IMR-90 (cell line): ENCODE data around the gene SPAG4. TPM values are rescaled to one million over a fixed set of nuclear protein-coding genes. Genes with fewer than 3 reads are reported as not detected.
A peak's percentile ranks its signal among the peaks of the same experiment; 100 is the strongest.

Source experiments
- ATAC-seq: fragments of 200-7000 bp; cut with Tn5 transposase; 2 replicates; pipeline ENCODE4 v1.9.1; 2020; ENCODE audit warnings: low read depth, mild to moderate bottlenecking, moderate library complexity
- BruUV-seq: library from RNA; stranded (reverse); fragments of 400-500 nt; replicated peaks from 2 replicates; lab custom pipeline; 2021; lab: Mats Ljungman, UMichigan
- CTCF ChIA-PET: fragments of 300-600 bp; formaldehyde crosslinking; extraction: SDS; loops from one replicate; lab custom pipeline; 2021; ENCODE audit warnings: antibody characterized with exemption; lab: Yijun Ruan, JAX
- POLR2A ChIA-PET: fragments of 300-600 bp; sonication (Branson Sonifier 250); formaldehyde crosslinking; loops from one replicate; lab custom pipeline; 2022; ENCODE audit warnings: antibody characterized with exemption; ENCODE audit not compliant: unreplicated experiment; lab: Charles Lee
- DNase-seq: peaks from one replicate; pipeline ENCODE4 v3.0.0; 2013
- H2AFZ ChIP-seq: replicated peaks from 2 replicates; pipeline ENCODE3; 2013; ENCODE audit warnings: low read length, mild to moderate bottlenecking; ENCODE audit not compliant: poor library complexity
- H2AK5ac ChIP-seq: 2 replicates; pipeline ENCODE4 v1.6.1; 2013; ENCODE audit warnings: low read depth, low read length, inconsistent platforms
- H2AK9ac ChIP-seq: replicated peaks from 2 replicates; pipeline ENCODE3; 2013; ENCODE audit warnings: mild to moderate bottlenecking, low read depth, low read length, moderate library complexity; ENCODE audit not compliant: poor library complexity
- H2BK120ac ChIP-seq: 2 replicates; pipeline ENCODE4 v1.6.1; 2013; ENCODE audit warnings: low read depth, low read length, inconsistent platforms
- H2BK15ac ChIP-seq: 3 replicates; pipeline ENCODE4 v1.6.1; 2013; ENCODE audit warnings: low read depth, low read length, inconsistent platforms
- H2BK20ac ChIP-seq: 2 replicates; pipeline ENCODE4 v1.6.1; 2013; ENCODE audit warnings: low read depth, mild to moderate bottlenecking, inconsistent platforms, low read length, moderate library complexity
- H2BK5ac ChIP-seq: 2 replicates; pipeline ENCODE4 v1.6.1; 2013; ENCODE audit warnings: mild to moderate bottlenecking, low read depth, low read length, inconsistent platforms; ENCODE audit not compliant: poor library complexity, severe bottlenecking
- H3K14ac ChIP-seq: replicated peaks from 2 replicates; pipeline ENCODE4 v1.6.1; 2013; ENCODE audit warnings: low read depth, low read length, inconsistent platforms
- H3K18ac ChIP-seq: 2 replicates; pipeline ENCODE4 v1.6.1; 2013; ENCODE audit warnings: low read depth, low read length, control low read depth
- H3K23ac ChIP-seq: 2 replicates; pipeline ENCODE4 v1.6.1; 2013; ENCODE audit warnings: low read depth, low read length, inconsistent platforms
- H3K27ac ChIP-seq: 2 replicates; pipeline ENCODE4 v1.5.1; 2013; ENCODE audit warnings: mild to moderate bottlenecking, control low read depth, low read length; ENCODE audit not compliant: insufficient read depth
- H3K27me3 ChIP-seq: 2 replicates; pipeline ENCODE4 v1.6.1; 2013; ENCODE audit warnings: low read length; ENCODE audit not compliant: control insufficient read depth, insufficient read depth
- H3K36me3 ChIP-seq: 2 replicates; pipeline ENCODE4 v1.6.1; 2013; ENCODE audit warnings: low read length, mixed read lengths; ENCODE audit not compliant: control insufficient read depth, insufficient read depth
- H3K4ac ChIP-seq: 2 replicates; pipeline ENCODE4 v1.6.1; 2013; ENCODE audit warnings: low read depth, low read length, inconsistent platforms
- H3K4me1 ChIP-seq: 2 replicates; pipeline ENCODE4 v1.6.1; 2013; ENCODE audit warnings: low read length, mixed read lengths; ENCODE audit not compliant: control insufficient read depth, insufficient read depth
- H3K4me2 ChIP-seq: 2 replicates; pipeline ENCODE4 v1.6.1; 2013; ENCODE audit warnings: low read depth, mild to moderate bottlenecking, control low read depth, low read length, moderate library complexity
- H3K4me3 ChIP-seq: 2 replicates; pipeline ENCODE4 v1.5.1; 2013; ENCODE audit warnings: low read depth, mild to moderate bottlenecking, control low read depth, low read length, moderate library complexity; ENCODE audit not compliant: insufficient read depth
- H3K56ac ChIP-seq: 2 replicates; pipeline ENCODE4 v1.6.1; 2013; ENCODE audit warnings: low read length, inconsistent platforms; ENCODE audit not compliant: insufficient read depth; ENCODE audit errors: extremely low read depth
- H3K79me1 ChIP-seq, 2 experiments: 2 replicates each; pipeline ENCODE4 v1.6.1; 2013; ENCODE audit warnings: low read length in 2 of 2, inconsistent platforms in 1 of 2, low read depth in 1 of 2
- H3K9ac ChIP-seq: 2 replicates; pipeline ENCODE4 v1.6.1; 2013; ENCODE audit warnings: low read depth, low read length, control low read depth
- H3K9me1 ChIP-seq: 2 replicates; pipeline ENCODE4 v1.6.1; 2013; ENCODE audit warnings: low read length, inconsistent platforms; ENCODE audit not compliant: insufficient read depth
- H3K9me3 ChIP-seq: 2 replicates; pipeline ENCODE4 v1.6.1; 2013; ENCODE audit warnings: low read length; ENCODE audit not compliant: control insufficient read depth, insufficient read depth
- H4K20me1 ChIP-seq: 2 replicates; pipeline ENCODE4 v1.6.1; 2013; ENCODE audit warnings: low read length, inconsistent platforms; ENCODE audit not compliant: insufficient read depth
- H4K5ac ChIP-seq: 2 replicates; pipeline ENCODE4 v1.6.1; 2013; ENCODE audit warnings: mild to moderate bottlenecking, low read depth, low read length, control low read depth
- H4K8ac ChIP-seq, 2 experiments: 2 replicates each; pipeline ENCODE4 v1.6.1; 2013; ENCODE audit warnings: low read depth in 2 of 2, low read length in 2 of 2, control low read depth in 1 of 2, inconsistent platforms in 1 of 2
- H4K91ac ChIP-seq: 2 replicates; pipeline ENCODE4 v1.6.1; 2013; ENCODE audit warnings: low read depth, low read length, inconsistent platforms; ENCODE audit not compliant: insufficient read depth
- CEBPB ChIP-seq: IDR thresholded peaks from 2 replicates; pipeline ENCODE4 v1.6.1; 2012; ENCODE audit warnings: low read depth, low read length, improper control_type of control experiment
- FOS ChIP-seq: fragments of 150-350 bp; IDR thresholded peaks from 2 replicates; pipeline ENCODE4 v1.6.1; 2016; ENCODE audit warnings: low read depth, low read length
- MAZ ChIP-seq: IDR thresholded peaks from 2 replicates; pipeline ENCODE4 v1.6.1; 2012; ENCODE audit warnings: low read depth, mild to moderate bottlenecking, low read length, improper control_type of control experiment, moderate library complexity, borderline replicate concordance
- POLR2A ChIP-seq: IDR thresholded peaks from 2 replicates; pipeline ENCODE4 v1.6.1; 2012; ENCODE audit warnings: mild to moderate bottlenecking, low read depth, low read length
- RAD21 ChIP-seq: IDR thresholded peaks from 2 replicates; pipeline ENCODE4 v1.6.1; 2012; ENCODE audit warnings: low read length, improper control_type of control experiment
- RCOR1 ChIP-seq: IDR thresholded peaks from 2 replicates; pipeline ENCODE4 v1.6.1; 2012; ENCODE audit warnings: mild to moderate bottlenecking, low read length, improper control_type of control experiment; ENCODE audit not compliant: insufficient replicate concordance
- WGBS, 2 experiments: methylation state at CpG; one replicate each; pipeline versions ENCODE4 v1.1.5 to v1.1.7; 2013; ENCODE audit warnings: missing lambda C conversion rate in 2 of 2; ENCODE audit not compliant: insufficient read length in 1 of 2; ENCODE audit errors: extremely low coverage in 2 of 2; 5-methylcytosine and 5-hydroxymethylcytosine counted together
- dilution Hi-C: fragments of 300-500 bp; cut with HindIII; formaldehyde crosslinking; loops from one replicate; pipeline ENCODE4 v1.14.3; 2018; ENCODE audit warnings: low sequenced_read_pairs; ENCODE audit not compliant: unreplicated experiment
- in situ Hi-C: fragments of 300-500 bp; cut with MboI; formaldehyde crosslinking; loops from 3 replicates; pipeline ENCODE4 v1.14.3; 2019; ENCODE audit warnings: low sequenced_read_pairs, inconsistent platforms, mixed read lengths
- intact Hi-C: fragments of 100-400 bp; cut with micrococcal nuclease; formaldehyde crosslinking; loops from 2 replicates; pipeline ENCODE4 v1.10.0; 2022
- polyA plus RNA-seq, 3 experiments: library from polyadenylated mRNA; depleted of rRNA; stranded (reverse); fragments of >200 nt; gene quantifications; 2 replicates each; pipeline ENCODE4 v1.2.3, GENCODE V29; 2012; ENCODE audit warnings: low replicate concordance in 1 of 3
- total RNA-seq: library from RNA; depleted of rRNA; stranded (reverse); fragments of >200 nt; gene quantifications from 2 replicates; pipeline ENCODE4 v1.2.3, GENCODE V29; 2012
- TF ChIP-seq, protein P1 (sequence below): conservative IDR thresholded peaks from 2 replicates; pipeline ENCODE4 v1.5.1; 2012; ENCODE audit warnings: mild to moderate bottlenecking, low read depth, low read length, improper control_type of control experiment
- TF ChIP-seq, protein P2 (sequence below): fragments of 150-350 bp; IDR thresholded peaks from 2 replicates; pipeline ENCODE4 v1.6.1; 2016; ENCODE audit warnings: low read depth, mild to moderate bottlenecking, low read length, moderate library complexity, borderline replicate concordance

Gene SPAG4
- total and polyA plus RNA-seq, 2 of the 4 experiments (the other 2 are of a cell fraction): 1.8 to 5.5 TPM

DNA sequence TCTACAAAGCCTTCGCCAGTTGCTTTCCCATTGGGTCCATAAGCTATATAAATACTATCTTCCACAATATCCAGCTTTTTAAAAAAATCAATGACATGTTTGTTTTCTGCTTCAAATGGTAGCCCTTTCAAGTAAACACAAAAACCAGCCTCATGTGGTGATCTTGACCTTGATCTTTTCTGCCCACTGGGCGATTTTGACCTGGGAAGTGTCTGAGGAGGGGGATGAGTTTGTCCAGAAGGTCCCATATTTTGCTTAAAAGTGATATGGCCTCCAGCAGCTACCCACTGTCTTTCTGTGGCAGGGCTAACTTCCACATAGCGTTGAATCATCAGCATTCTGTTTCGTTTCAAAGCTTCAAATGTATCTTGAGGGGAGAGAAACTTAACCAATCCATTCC lies 38.3 kb downstream of the SPAG4 start:
- Histone ChIP-seq H3K79me1 (peaks cover 25 to 69% of the 10 kb centered on the region in 2 experiments), H4K91ac (no peak overlapping the region), H2BK5ac (no peak overlapping the region), H2BK20ac (no peak overlapping the region), H3K18ac (no peak overlapping the region), H3K9ac (no peak overlapping the region), H2BK15ac (no peak overlapping the region), H3K27me3 (no peaks in the 10 kb centered on the region), H3K56ac (no peak overlapping the region), H3K23ac (no peak overlapping the region), H3K9me3 (no peaks in the 10 kb centered on the region), H3K4me3 (no peak overlapping the region), H2AFZ (no peak overlapping the region), H2BK120ac (no peak overlapping the region), H2AK9ac (no peak overlapping the region), H4K8ac (no peak overlapping the region), H3K4me2 (no peak overlapping the region), H2AK5ac (no peak overlapping the region), H3K4me1 (peaks cover 9% of the 10 kb centered on the region), H3K9me1 (peaks cover 16% of the 10 kb centered on the region), H4K20me1 (peaks cover 91% of the 10 kb centered on the region), H3K14ac (no peak overlapping the region), H3K4ac (no peak overlapping the region), H3K27ac (no peak overlapping the region), H4K5ac (no peak overlapping the region), H3K36me3 (peaks cover 23% of the 10 kb centered on the region)
- ATAC-seq: no peak
- dilution Hi-C loops (no loop called here), in situ Hi-C loops (no loop called here), intact Hi-C loops (no loop called here)
- CTCF ChIA-PET: no interaction called here
- no peak for DNase-seq
- TF ChIP-seq, protein P1, sequence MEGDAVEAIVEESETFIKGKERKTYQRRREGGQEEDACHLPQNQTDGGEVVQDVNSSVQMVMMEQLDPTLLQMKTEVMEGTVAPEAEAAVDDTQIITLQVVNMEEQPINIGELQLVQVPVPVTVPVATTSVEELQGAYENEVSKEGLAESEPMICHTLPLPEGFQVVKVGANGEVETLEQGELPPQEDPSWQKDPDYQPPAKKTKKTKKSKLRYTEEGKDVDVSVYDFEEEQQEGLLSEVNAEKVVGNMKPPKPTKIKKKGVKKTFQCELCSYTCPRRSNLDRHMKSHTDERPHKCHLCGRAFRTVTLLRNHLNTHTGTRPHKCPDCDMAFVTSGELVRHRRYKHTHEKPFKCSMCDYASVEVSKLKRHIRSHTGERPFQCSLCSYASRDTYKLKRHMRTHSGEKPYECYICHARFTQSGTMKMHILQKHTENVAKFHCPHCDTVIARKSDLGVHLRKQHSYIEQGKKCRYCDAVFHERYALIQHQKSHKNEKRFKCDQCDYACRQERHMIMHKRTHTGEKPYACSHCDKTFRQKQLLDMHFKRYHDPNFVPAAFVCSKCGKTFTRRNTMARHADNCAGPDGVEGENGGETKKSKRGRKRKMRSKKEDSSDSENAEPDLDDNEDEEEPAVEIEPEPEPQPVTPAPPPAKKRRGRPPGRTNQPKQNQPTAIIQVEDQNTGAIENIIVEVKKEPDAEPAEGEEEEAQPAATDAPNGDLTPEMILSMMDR: no peak
- TF ChIP-seq MAZ (no peak), RAD21 (no peak), CEBPB (no peak), POLR2A (no peak), RCOR1 (no peak), FOS (no peak)
- TF ChIP-seq, protein P2, sequence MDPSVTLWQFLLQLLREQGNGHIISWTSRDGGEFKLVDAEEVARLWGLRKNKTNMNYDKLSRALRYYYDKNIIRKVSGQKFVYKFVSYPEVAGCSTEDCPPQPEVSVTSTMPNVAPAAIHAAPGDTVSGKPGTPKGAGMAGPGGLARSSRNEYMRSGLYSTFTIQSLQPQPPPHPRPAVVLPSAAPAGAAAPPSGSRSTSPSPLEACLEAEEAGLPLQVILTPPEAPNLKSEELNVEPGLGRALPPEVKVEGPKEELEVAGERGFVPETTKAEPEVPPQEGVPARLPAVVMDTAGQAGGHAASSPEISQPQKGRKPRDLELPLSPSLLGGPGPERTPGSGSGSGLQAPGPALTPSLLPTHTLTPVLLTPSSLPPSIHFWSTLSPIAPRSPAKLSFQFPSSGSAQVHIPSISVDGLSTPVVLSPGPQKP: no peak
- POLR2A ChIA-PET: no interaction called here
- BruUV-seq: TSS peak; percentile 35
- WGBS, 2 experiments: 100% methylated on average over 1 of the region's 4 CpGs; no CpG with 5 or more reads in 1 of the 2 experiments
